Stimulated activated CD4-positive, alpha-beta T cell treated with anti-CD3 and anti-CD28 coated beads, TNF-alpha, amount 100 ng/mL, for 1 hour (primary cell): ENCODE results near the gene BNC1.
"Not testable (repeated sequence)": the region's sequence is repeated elsewhere in the genome, so short reads cannot be mapped to it uniquely, and the experiment has no call there.

Experiments used
- DNase-seq, 3 donors: peaks; one replicate each; pipeline ENCODE4 v3.0.0-alpha.2; 2020; ENCODE audit warnings: low read depth in 3 of 3, low spot score in 1 of 3

Gene BNC1

GRCh38 chr15:83293201-83293600 is 8.7 kb upstream of the BNC1 start:
- DNase-seq, result no peak

DNA sequence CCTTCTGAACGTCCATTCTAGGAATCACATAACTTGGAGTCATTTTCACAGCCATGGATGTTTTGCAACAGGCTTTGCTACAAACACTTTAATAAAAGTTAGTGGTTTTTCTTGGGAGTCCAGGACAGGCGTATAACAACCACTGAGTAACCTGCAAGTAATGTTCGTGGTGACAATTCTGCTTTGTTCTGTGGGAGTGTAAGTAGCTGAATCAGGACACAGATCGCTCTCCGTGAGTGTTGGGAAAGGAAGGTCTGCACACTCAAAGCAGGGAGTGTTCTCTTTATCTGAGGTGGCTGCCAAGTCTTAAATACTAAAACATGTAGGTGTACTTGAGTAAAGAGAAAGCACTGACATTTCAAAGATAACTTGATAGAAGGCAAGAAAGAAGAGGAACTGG is 7.9 kb upstream of the BNC1 start:
- DNase-seq, result no peak

GRCh38 chr15:83290236-83290635 is 5.8 kb upstream of the BNC1 start:
- no peak for DNase-seq

DNA sequence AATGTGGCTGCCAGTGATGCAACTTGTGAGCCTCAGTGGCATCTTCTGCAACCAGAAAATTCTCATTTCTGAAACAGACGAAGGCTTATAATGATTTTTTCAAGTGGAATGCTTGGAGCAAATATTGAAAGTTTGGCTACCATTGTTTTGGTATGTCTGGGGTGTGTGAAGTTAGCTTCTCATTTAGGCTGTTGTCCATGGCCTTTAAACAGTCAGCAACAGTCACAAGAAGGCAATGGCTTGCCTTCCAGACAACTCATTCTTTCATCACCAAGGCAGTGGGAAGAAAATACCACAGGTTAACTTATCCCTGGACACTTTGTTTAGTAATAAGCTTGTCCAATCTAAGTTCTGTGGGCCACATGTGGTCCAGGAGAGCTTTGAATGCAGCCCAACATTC is 4.7 kb upstream of the BNC1 start:
- no peak for DNase-seq

DNA sequence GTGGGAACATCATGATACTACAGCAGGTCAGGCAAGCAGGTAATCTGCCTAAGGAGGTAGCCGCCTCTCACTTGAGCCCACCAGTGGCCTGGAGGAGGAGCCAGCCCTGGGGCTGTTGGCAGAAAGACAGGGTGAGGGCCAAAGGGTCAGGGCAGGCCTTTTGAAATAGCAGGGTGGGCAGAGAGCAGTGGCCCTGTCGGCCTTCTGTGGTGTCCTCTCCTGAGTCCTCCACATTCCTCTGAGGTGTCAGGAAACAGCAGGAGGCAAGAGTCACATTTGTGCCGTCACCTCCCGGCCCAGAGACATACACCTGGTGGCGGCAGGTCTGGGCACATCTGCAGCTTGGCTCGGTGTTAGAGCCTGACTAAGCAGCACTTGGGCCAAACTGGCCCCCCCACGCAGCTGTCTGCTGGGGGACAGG is 3.9 kb upstream of the BNC1 start:
- no peak for DNase-seq

GRCh38 chr15:83287541-83288027 is 3.1 kb upstream of the BNC1 start:
- no peak for DNase-seq

- DNase-seq, result no peak
Observed at GRCh38 chr15:83285979-83286553, 1.6 kb upstream of the BNC1 start.

- DNase-seq, result no peak
Observed at GRCh38 chr15:83285284-83285978, 967 bp upstream of the BNC1 start.

GRCh38 chr15:83283813-83284558 is 478 bp downstream of the BNC1 start:
- no peak for DNase-seq

DNA sequence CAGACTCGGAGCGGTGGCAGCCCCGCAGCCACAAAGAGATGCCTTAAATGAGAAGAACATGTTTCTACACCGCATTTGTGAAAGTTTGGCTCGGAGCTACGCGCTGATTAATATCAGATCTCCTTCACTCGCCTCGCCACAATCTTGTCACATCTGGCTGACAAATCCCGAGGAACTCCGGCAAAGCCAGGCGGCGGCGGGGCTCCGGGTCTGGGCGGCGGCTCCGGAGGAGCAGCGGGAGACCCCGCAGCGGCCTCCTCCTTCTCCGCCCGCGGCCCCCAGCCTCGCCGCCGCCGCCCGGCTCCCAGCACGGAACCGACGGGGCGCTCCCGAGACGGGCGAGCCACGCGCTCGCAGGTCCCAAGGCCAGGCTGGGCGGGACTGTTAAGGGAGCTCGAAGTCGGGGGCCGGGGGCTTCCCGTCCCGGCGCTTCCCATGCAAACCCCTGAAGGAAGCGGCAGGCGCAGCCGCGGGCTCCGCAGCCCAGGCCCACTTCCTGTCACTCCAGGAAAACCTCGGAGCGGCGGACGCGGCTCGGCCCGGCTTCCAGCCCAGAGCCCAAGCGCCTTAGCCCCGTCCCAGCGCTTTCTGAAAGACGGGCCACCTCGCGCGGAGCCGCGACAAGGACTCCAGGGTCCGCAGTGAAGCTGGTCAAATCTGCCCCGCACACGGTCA is 1.2 kb downstream of the BNC1 start:
- no peak for DNase-seq

- DNase-seq, result no peak
Observed at GRCh38 chr15:83282776-83283137, 1.7 kb downstream of the BNC1 start.

DNA sequence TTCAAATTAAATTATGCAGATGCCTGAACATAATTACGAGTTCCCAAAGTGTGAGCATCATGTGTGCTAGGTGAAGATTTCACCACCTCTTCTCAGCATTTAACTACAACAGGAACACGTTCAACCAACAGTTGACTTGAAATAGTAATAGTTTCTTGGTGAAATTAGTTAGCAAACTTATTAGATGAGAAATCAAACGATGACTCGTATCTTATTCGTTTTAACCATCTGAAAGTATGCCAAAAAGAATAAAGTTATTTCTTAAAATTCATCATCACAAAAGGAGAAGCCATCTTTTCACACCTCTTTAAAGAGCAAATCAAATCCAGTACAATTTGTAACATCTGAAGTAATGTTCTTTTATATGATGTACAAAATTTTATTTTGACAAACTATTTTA is 2.3 kb downstream of the BNC1 start:
- DNase-seq, result no peak

- no peak for DNase-seq
Observed at GRCh38 chr15:83278191-83278590, 6.3 kb downstream of the BNC1 start.

GRCh38 chr15:83276661-83277060 is 7.8 kb downstream of the BNC1 start:
- DNase-seq, result no peak

GRCh38 chr15:83275412-83275811 is 9.1 kb downstream of the BNC1 start:
- no peak for DNase-seq

DNA sequence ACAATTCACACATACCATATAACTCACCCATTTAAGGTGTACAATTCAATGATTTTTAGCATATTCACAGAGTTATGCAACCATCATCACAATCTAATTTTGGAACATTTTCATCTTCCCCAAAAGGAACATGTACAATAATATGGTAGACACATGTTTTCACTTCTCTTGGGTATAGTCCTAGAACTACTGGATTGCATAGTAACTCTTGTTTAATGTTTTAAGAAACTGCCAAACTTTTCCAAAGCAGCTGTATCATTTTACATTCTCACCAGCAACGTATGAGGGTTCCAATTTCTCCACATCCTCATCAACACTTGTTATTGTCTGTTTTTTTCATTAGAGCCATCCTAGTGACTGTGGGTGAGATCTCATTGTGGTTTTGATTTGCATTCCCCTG is 14.3 kb downstream of the BNC1 start:
- no peak for DNase-seq

GRCh38 chr15:83268147-83268546 is 16.3 kb downstream of the BNC1 start:
- no peak for DNase-seq

GRCh38 chr15:83262594-83263315 is 21.7 kb downstream of the BNC1 start:
- DNase-seq, result no peak

- DNase-seq, result not testable (repeated sequence)
Observed at GRCh38 chr15:83262181-83262580, 22.3 kb downstream of the BNC1 start.

DNA sequence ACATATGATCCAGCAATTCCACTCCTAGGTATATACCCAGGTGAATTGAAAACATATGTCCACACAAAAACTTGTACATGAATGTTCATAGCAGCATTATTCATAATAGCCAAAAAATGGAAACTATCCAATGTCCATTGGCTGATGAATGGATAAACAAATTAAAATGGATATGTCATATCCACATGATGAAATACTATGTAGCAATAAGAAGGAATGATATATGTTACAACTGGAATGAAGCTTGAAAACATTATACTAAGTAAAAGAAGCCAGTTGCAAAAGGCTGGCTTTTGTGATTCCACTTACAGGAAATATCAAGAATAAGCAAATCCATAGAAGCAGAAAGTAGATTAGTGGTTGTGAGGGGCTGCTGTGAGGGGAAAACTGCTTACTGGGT is 33.7 kb downstream of the BNC1 start:
- no peak for DNase-seq

DNA sequence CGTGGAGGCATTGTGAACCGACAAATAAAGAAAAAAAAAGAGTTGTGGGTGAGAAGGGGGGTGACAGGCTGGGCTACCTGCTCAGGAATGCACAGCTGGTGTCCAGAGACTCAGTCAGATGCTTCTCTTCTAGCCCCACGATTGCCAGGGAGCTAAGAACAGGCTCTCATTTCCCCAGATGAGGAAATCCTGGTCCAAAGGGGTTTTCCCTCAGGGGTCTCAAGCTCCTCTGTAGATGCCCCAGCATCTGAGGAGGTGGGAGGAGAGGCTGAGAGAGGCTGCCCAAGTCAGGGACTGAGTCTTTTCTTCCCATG is 35.5 kb downstream of the BNC1 start:
- DNase-seq, result no peak
